Inferior parietal cortex (tissue), 1 donor: Measurements from ENCODE around the gene DLX2.
"Not testable (repeated sequence)": the region's sequence is repeated elsewhere in the genome, so short reads cannot be mapped to it uniquely, and the experiment has no call there.

Experiments used
- DNase-seq: peaks from one replicate; pipeline ENCODE4 v3.0.0-alpha.2; 2016; ENCODE audit errors: extremely low spot score

DLX2 gene

DNA sequence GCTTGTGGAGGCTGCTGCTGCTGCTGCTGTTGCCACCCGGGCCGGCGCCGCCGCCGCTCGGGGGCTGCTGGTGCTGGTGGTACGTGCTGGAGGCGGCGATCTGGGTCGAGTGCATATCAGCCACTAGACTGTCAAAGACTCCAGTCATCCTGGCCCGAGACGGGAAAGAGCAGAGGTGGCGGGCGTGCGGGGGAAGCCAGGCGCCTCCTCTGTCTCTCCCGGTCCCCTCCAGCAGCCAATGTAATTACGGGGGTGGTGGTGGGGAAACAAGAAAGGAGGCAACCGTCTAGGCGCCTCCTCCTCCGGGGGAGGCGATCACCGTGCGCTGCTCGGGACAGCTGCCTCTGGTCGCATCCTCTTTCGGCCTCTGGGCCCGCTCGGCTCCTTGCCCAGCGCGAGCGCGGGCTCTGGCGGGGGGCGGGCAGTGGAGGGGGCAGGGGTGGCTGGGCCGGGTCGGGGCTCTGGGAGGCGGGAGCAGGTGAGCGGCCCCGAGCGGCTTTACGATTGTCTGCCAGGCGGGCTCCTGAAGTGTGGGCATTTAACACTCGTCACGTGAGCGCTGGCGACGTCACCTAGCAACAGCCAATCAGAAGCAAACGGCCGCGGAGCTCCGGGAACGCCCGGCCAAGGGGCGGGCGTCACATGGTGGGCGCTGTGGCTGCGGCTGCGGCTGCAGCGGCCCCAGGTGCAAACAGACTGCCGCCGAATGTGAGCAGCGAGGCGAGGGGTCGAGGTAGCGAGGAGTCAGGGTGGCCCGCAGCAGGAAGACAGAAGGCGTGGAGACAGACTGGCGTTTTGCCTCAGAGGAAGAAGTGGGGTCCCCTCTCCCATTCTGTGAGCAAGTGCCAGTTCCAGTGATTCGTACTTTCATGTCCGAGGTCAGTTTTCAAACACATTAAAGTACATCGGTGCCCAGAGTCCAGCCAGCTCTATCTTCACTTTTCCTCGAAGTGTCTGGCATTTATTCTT is at the start of gene DLX2:
Gene DLX2, minus strand, starts transcription at position 510 of the 969 bp plus-strand sequence. Its CDS starts 362 bp downstream, at position 148.
- no peak for DNase-seq

DNA sequence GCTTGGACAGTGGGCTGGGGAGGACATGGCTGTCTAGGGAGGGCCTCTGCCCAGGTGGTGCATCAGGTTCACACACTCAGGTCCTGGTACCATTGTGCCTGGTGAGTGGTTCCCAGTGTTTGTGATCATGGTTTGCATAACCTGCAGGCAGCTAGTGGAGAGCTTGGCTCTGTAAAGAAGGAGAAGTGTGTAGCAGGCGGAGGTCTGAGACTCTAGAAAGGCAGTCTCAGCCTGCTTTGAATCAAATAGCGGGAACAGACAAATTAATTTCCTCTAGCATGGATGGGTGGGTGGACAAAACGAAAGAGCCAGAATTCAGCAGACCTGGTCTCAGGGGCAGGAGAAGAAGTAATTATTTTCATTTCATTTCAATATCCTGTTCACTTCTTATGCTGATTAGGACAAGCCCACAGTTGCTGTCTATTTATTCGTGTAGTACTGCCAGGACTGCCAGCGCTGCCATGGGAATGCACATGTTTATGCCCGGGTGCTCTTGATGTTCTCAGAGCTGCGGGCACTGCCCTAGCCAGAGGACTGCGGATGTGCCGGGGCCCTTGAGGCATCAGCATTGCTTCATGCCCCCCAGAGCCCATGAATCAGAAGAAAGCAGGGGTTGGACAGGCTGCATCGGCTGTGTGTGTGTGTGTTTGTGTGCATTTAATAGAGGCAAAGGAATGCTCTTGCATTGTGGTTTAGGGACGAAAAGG is 45.4 kb upstream of the DLX2 start:
- DNase-seq = no peak

DNA sequence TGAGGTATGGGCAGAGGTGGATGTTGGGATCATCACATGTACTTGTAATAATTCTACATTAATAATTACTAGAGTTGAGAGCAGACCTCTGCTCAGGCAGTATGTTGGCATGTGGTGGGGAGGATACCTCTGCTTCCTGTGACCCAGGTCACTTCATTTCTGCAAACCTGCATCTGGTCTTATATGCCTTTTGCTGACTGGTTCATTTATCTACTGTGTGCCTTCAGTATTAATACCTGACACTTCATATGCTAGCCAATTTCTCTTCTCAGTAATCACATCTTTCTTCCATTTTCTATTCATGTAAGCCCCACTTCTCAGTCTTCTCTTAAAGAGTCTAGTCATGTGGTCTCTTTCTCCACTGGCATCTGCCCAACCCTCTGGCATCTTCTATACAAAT is 41.1 kb upstream of the DLX2 start:
- DNase-seq = no peak

- not testable (repeated sequence) for DNase-seq
Measured at GRCh38 chr2:172138727-172139126, 36.0 kb upstream of the DLX2 start.

DNA sequence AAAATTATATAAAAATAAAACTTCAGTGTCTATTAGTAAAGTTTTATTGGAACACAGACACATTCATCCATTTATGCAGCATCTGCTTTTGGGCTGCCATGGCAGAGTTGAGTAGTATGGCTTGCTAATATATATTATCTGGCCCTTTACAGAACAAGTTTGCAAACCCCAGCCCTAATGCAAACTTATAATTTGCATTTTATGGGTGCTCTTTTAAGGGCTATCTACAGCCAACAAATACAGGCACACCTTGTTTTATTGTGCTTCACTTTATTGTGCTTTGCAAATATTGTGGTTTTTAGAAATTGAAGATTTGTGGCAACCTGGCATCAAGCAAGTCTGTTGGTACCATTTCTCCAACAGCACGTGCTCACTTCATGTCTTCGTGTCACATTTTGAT is 35.2 kb upstream of the DLX2 start:
- DNase-seq = no peak

DNA sequence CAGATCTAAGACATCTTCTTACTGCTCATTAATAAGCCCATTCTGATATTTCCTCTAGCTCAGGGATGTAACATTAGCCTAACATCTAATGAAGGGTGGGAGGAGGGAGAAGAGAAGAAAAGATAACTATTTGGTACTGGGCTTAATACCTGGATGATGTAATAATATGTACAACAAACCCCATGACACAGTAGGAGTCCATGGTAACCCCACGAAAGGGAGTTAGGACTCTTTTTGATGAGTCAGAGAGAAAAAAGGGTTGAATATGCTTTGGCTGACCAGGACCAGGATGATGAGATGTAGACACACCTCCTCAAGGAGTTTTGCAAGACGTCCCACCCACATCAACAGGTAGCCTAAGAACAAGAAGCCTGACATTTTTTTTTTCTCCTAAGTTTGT is 34.4 kb upstream of the DLX2 start:
- no peak for DNase-seq

DNA sequence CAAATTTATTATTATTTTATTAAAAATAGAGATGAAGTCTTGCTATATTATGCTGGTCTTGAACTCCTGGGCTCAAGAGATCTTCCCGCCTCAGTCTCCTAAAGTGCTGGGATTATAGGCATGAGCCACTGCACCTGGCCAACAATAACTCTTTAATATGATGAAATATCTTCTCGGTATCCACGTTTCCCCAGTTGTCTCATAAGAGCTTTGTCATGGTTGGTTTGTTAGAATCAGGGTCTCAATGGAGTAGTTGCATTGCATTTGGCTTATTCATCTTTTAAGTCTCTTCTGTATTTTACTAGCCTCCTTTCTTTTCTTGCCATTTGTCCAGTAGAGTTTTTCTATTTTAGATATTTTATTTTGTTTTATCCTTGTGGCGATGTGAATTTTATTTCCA is 32.7 kb upstream of the DLX2 start:
- no peak for DNase-seq

- DNase-seq = no peak
Measured at GRCh38 chr2:172134270-172134669, 31.6 kb upstream of the DLX2 start.

- DNase-seq = no peak
Measured at GRCh38 chr2:172131713-172132555, 29.2 kb upstream of the DLX2 start.

DNA sequence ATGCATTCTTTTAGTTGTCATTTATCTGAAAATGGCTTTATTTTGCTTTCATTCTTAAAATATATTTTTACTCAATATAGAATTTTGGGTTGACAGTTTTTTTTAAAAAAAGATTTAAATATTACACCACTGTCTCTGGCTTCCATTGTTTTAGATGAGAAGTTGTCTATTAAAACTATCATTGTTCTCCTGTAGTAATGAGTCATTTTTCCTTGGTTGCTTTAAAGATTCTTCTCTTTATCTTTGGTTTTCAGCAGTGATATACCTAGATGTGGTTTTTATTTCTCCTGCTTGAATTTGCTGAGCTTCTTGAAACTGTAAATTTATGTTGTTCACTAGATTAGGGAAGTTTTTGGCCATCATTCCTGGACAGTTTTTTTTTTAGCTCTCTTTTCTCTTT is 26.7 kb upstream of the DLX2 start:
- no peak for DNase-seq

GRCh38 chr2:172128484-172128883 is 25.8 kb upstream of the DLX2 start:
- no peak for DNase-seq

DNA sequence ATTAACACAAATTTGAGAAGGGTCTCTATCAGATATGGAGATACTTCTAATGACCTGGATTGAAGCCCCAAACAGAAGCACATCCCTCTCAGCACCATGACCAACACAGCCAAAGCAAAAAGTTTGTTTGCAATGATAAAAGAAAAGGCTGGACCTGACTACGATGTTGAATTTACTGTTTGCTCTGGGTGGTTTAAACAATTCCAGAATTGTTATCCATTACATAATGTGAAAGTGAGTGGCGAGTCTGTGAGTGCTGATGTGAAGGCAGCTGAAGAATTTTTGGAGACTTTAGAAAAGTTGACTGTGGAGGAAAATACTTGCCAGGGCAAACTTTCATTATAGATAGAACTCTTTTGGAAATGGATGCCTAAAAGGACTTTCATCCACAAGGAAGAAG is 17.4 kb upstream of the DLX2 start:
- DNase-seq = no peak

DNA sequence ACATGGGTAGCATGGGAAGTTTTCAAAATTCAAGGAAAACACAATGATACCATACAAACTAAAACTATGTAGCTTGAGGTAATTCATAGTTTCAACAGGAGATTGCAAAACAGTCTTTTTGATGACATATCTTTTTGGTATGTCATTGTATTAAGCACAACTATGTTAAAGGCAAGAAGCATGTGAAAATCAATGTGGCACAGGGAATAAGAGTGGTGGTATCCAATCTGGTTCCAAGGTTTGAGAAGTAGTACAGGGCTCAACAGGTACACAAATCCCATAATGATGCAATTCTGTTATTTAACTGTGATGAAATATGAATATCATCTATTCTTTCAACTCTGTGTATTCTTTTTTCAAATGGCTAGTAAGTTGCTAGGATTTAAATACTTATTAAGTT is 16.4 kb upstream of the DLX2 start:
- DNase-seq = no peak

- DNase-seq = no peak
Measured at GRCh38 chr2:172116107-172116506, 13.4 kb upstream of the DLX2 start.

- no peak for DNase-seq
Measured at GRCh38 chr2:172114579-172114978, 11.9 kb upstream of the DLX2 start.

DNA sequence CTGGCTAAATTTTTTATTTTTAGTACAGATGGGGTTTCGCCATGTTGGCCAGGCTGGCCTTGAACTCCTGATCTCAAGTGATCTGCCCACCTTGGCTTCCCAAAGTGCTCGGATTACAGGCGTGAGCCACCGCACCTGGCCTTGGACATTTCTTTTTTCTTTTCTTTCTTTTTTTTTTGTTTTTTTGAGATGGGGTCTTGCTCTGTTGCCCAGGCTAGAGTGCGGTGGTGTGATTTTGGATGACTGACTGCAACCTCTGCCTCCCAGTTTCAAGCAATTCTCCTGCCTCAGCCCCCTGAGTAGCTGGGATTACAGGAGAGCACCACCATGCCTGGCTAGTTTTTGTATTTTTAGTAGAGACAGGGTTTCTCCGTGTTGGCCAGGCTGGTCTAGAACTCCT is 11.5 kb upstream of the DLX2 start:
- not testable (repeated sequence) for DNase-seq

- DNase-seq = no peak
Measured at GRCh38 chr2:172113617-172114016, 10.9 kb upstream of the DLX2 start.

DNA sequence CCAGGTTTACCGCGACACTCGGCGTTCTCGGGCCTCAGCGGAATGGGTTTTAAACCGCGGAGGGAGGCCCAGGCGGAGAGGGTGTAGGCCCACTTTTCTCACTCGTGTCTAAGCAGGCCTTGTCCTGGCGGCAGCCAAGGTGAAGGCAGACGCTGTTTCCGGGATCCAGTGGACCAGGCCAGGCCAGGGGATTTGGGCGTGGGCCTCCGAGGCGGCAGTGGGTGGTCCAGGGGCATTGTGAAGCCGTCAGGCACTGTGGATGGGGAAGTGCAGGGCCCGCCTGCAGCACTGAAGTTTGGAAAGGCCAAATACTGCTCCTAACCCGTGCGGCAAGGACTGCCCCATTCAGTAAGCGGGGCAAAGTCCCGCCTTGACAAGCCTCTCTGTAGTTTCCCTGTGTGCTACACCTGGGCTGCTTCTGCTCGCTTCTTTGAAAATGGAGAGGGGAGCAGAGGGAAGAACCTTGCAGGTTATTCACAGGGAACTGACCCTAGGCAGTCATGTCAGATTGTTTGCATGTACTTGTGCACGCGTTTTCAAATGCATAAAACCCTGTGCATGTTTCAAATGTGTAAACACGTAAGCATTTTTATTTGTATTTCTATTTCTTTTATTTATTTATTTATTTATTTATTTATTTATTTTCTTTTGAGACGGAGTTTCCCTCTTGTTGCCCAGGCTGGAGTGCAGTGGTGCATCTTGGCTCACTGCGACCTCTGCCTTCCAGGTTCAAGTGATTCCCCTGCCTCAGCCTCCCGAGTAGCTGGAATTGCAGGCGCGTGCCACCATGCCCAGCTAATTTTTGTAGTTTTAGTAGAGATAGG is 7.5 kb upstream of the DLX2 start:
- no peak for DNase-seq

DNA sequence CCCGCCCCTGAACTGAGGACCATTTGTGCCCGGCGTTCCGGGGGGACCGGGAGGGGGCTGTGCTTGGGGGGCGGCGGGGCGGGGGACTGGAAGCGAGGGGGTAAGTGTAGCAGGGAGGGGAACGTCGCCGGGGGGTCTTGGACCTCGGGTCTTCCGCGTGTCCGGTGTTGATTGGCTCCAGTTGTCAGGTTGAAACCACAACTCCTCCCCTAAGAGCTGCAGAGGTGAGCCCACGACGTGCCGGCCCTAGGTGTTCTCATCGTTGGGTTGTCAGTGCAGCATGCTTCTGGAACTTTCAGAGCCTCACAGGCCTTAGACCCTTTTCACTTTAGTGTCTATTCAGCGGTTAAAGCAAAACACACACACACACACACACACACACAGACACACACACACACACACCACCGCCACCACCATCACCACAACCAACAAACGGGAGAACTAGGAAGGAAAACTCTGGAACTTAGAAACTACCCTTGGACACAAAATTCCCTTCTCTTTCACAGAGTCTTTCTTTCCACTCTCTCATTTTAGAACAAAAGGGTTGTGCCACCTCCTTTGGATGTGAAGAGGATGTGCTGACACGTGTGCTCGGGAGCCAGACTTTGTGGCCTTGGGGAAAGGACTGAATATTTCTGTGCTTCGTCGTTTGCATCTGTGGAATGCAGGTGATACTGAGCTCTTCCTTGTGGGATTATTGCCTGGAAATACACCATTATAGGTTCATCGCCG is 6.7 kb upstream of the DLX2 start:
- DNase-seq = no peak

GRCh38 chr2:172108587-172108930 is 5.9 kb upstream of the DLX2 start:
- no peak for DNase-seq
